ENCODE measurements around the gene SLC16A11.

GRCh38 chr17:7084088-7084487 lies 40.2 kb upstream of the SLC16A11 start:
- TF ChIP-seq CTCF (IDR thresholded peaks at IDR 0.05) (no peak), EZH2 (IDR thresholded peaks at IDR 0.05) (no peak), EZH2phosphoT487 (IDR thresholded peaks at IDR 0.05) (no peak)
